Measurements from ENCODE around the gene CRB2.

DNA sequence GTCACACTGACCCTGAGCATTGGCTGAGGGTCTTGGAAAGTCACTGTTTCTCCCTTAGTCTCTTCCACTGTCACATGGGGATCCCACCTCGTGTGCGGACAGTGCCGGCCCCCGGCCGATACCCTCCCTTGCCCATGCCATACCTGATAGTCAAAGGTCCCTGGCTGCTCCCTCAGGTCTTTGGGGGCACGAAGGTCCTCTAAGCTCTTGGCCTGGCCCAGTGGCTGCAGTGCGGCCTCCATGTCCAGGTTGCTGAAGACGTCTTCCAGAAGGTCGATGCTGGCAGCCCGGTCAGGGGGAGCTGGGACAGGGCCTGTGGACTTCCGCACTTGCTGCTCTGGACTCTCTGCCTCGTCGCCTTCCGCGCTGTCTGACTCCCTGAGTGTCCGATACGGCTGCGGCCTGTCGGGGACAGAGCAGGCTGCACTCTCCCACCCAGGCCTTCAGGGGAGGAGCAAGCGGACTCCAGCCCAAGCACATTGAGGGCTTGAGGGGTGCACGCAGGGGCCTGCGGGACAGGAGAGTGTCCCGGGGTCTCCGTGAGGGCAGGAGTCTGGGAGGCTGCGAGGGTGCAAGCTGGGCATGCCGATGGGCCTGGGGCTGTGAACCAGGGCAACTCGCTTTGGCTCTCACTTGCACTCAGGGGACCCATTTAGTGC, 27.6 kb downstream of the CRB2 start:
- TF ChIP-seq, protein P1, sequence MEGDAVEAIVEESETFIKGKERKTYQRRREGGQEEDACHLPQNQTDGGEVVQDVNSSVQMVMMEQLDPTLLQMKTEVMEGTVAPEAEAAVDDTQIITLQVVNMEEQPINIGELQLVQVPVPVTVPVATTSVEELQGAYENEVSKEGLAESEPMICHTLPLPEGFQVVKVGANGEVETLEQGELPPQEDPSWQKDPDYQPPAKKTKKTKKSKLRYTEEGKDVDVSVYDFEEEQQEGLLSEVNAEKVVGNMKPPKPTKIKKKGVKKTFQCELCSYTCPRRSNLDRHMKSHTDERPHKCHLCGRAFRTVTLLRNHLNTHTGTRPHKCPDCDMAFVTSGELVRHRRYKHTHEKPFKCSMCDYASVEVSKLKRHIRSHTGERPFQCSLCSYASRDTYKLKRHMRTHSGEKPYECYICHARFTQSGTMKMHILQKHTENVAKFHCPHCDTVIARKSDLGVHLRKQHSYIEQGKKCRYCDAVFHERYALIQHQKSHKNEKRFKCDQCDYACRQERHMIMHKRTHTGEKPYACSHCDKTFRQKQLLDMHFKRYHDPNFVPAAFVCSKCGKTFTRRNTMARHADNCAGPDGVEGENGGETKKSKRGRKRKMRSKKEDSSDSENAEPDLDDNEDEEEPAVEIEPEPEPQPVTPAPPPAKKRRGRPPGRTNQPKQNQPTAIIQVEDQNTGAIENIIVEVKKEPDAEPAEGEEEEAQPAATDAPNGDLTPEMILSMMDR (conservative IDR thresholded peaks at IDR 0.05) = no peak
- no peak for TF ChIP-seq ZFX (IDR thresholded peaks at IDR 0.05)

Data from C4-2B (cell line).